ENCODE results near the gene GLRX.

Gene GLRX

GRCh38 chr5:95827892-95828246 is 5.3 kb upstream of the GLRX start:
- Mint-ChIP-seq H3K36me3 (ENCODE audit: low read depth) (no peaks in the 10 kb centered on the region), H3K27me3 (ENCODE audit: low read depth, poor library complexity) (peaks cover 4% of the 10 kb centered on the region)
- DNase-seq = no peak

DNA sequence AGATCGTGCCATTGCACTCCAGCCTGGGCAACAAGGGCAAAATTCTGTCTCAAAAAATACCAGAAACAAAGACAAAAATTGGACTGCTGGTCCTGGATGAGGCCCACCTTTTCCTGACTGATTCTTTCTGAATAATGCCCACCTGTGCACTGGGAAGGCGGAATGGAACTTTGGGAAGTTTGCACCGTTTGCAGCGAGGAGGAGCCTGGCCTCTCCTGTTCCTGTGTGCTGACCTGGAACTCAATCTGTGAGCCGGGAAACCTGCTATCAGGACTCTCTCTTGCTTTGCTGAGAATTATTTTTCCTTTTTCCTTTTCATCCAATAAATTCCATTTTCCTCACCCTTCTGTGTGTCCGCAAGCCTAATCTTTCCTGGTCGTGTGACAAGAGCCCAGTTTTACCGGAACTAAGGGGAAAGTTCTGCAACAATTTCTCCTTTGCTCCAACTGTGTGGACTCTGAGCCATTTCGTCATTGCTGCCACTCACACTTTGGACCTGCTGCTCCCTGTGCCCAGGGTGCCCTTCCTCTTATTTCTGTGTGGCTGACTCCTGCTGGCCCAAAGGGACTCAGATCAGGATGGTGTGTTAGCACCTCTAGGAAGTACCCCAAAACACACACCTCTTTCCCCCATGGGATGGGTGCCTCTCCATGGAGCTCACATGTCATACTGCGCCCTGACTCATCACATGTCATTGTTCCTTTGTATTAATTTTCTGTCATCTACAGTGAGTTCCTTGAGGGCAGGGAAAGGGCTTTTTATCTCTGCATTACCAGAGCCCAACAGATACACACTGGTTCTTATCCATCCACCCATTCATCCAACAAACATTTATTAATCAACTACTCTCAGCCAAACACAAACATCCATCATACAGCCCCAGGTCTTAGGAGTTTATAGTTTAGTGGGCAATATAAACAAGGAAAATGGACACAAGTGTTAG is 4.7 kb upstream of the GLRX start:
- H3K36me3 Mint-ChIP-seq (ENCODE audit: low read depth) = no peaks in the 10 kb centered on the region
- no peaks in the 10 kb centered on the region for H3K9me3 Mint-ChIP-seq
- no peak for TF ChIP-seq CTCF (IDR thresholded peaks at IDR 0.05)
- no peak for DNase-seq
- H3K4me1 Mint-ChIP-seq = peaks cover 50% of the 10 kb centered on the region
- peaks cover 4% of the 10 kb centered on the region for H3K27me3 Mint-ChIP-seq (ENCODE audit: low read depth, poor library complexity)
- no peak overlapping the region for H3K27ac Mint-ChIP-seq
- H3K4me3 Mint-ChIP-seq = no peak overlapping the region

More at GRCh38 chr5:95827892-95828246, 5.3 kb upstream of the GLRX start:
- H3K27ac Mint-ChIP-seq = peak overlapping the region; percentile 8
- H3K4me3 Mint-ChIP-seq = no peak overlapping the region
- peaks cover 45% of the 10 kb centered on the region for H3K4me1 Mint-ChIP-seq
- TF ChIP-seq CTCF (IDR thresholded peaks at IDR 0.05) = no peak
- H3K9me3 Mint-ChIP-seq = no peaks in the 10 kb centered on the region

- Mint-ChIP-seq H3K36me3 (ENCODE audit: low read depth) (no peaks in the 10 kb centered on the region), H3K4me3 (no peak overlapping the region), H3K27me3 (ENCODE audit: low read depth, poor library complexity) (peaks cover 4% of the 10 kb centered on the region), H3K4me1 (peaks cover 55% of the 10 kb centered on the region), H3K27ac (peak overlapping the region; percentile 79), H3K9me3 (no peaks in the 10 kb centered on the region)
- no peak for DNase-seq
- TF ChIP-seq CTCF (IDR thresholded peaks at IDR 0.05) = no peak
Measured at GRCh38 chr5:95825495-95825894, 3.0 kb upstream of the GLRX start.

GRCh38 chr5:95824747-95825146 is 2.2 kb upstream of the GLRX start:
- Mint-ChIP-seq H3K27me3 (ENCODE audit: low read depth, poor library complexity) (peaks cover 4% of the 10 kb centered on the region), H3K4me3 (no peak overlapping the region), H3K9me3 (no peaks in the 10 kb centered on the region), H3K36me3 (ENCODE audit: low read depth) (no peaks in the 10 kb centered on the region), H3K4me1 (peaks cover 55% of the 10 kb centered on the region), H3K27ac (peak overlapping the region; percentile 3)
- no peak for DNase-seq
- no peak for TF ChIP-seq CTCF (IDR thresholded peaks at IDR 0.05)

DNA sequence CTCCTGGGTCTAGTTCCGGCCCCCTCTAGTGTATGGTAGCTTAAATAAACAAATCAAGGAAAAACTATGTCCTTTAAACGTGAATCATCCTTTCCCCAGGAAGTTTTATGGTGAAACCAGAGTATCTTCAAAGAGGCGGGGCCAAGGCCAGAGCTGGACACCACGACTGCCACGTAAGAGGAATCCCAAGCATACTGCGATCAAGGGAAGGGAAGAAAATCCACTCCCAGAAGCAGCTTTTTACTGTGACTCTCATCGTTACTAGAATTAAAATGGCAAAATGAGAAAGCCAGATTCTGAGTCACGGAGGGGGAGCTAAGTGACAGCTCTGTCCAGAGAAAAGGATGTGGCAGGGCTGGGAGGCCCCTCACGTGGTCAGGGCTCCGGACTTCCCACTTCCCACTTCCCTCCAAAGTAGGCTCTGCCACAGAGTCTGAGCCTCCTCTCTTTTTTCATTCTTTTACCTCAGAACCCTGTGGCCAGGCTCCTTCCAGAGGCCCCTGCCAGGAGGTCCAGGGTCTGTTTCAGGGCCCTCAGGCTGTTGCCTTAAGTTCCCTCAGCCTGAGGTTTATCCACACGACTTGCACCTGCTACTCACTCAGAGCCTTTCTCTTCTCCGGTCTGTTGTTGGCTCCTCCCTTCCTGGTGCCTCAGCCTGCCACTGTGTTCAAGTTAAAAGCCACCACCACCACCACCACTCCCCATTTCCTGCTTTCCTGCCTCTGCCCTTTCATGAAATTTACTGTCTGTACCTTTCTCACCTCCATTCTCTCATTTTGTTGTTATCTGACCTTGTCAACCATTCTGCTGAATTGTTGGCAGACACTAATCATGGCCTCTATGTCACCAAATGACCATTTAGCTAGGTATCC is 1.4 kb upstream of the GLRX start:
- Mint-ChIP-seq H3K36me3 (ENCODE audit: low read depth) (no peaks in the 10 kb centered on the region), H3K27me3 (ENCODE audit: low read depth, poor library complexity) (peaks cover 4% of the 10 kb centered on the region), H3K4me3 (peak overlapping the region; percentile 56), H3K27ac (peak overlapping the region; percentile 46), H3K9me3 (no peaks in the 10 kb centered on the region), H3K4me1 (peaks cover 59% of the 10 kb centered on the region)
- DNase-seq = no peak
- TF ChIP-seq CTCF (IDR thresholded peaks at IDR 0.05) = no peak

Data from nephron progenitor cell (in vitro differentiated cells).